ENCODE data around the gene HMCN1.
A peak's percentile ranks its signal among the peaks of the same experiment; 100 is the strongest.

Gene HMCN1

DNA sequence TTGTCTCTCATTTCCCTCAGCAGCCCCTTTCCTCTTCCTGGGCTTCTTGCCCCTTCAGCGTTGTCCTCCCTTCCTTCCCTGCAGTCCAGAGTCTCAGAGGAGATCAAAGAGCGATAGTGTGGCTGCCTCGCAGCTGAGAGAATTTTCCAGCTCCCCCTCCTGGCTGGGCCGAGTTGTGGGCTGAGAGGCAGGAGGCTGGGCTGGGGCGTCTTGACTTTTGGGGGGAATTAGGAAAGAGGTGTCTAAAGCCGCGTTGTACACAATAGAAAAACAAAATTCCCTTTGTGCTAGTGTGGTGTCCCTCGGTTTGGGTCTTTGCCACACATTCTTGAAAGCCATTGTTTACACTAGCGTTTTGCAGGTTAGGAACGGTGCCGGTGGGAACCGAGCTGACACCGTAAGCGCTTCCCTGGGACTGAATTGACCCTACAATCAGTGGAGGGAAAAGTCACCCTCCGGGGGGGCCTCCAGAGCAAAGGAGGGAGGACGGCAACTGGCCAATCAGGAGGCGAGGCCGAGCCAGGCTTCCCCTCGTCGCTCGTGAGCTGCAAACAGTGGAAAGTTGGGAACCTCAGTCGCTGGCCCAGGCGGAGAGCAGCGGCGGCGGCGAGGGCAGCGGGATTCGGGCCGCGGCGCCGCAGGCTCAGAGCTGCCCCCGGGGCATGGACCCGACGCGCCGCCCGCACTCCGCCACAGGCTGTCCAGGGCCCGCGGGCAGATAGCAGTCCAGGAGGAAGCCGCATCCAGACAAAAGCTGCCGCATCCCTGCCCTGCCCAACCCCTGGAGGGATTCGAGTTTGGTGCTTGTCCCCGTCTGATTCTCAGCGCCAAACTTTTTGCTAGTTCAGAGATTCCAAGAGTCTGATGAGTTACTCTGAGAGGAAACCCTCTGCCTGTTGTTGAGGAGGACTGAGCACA, at the start of gene HMCN1:
HMCN1 (plus strand) TSS at position 574 of the 918 bp plus-strand sequence. CDS start 389 bp downstream, outside the sequence.
- peaks cover 4% of the 10 kb centered on the region for H3K4me1 ChIP-seq (ENCODE audit: control insufficient read depth, insufficient read depth, low read length)
- H3K36me3 ChIP-seq (ENCODE audit: control insufficient read depth, insufficient read depth, low read length): no peaks in the 10 kb centered on the region
- no peaks in the 10 kb centered on the region for H3K9me3 ChIP-seq (ENCODE audit: control insufficient read depth, insufficient read depth, low read length)
- no peak within 1 kb of the TSS for H3K27ac ChIP-seq (ENCODE audit: low read length)
- H3K4me3 ChIP-seq (ENCODE audit: low read length): peak within 1 kb of the TSS; percentile 64
- no CpG with 5 or more reads among the region's 47 CpGs for WGBS (ENCODE audit: insufficient coverage, insufficient read length)
- DNase-seq (ENCODE audit: low read depth, low spot score): peak; percentile 66
- H3K27me3 ChIP-seq (ENCODE audit: control insufficient read depth, insufficient read depth, low read length): no peaks in the 10 kb centered on the region

DNA sequence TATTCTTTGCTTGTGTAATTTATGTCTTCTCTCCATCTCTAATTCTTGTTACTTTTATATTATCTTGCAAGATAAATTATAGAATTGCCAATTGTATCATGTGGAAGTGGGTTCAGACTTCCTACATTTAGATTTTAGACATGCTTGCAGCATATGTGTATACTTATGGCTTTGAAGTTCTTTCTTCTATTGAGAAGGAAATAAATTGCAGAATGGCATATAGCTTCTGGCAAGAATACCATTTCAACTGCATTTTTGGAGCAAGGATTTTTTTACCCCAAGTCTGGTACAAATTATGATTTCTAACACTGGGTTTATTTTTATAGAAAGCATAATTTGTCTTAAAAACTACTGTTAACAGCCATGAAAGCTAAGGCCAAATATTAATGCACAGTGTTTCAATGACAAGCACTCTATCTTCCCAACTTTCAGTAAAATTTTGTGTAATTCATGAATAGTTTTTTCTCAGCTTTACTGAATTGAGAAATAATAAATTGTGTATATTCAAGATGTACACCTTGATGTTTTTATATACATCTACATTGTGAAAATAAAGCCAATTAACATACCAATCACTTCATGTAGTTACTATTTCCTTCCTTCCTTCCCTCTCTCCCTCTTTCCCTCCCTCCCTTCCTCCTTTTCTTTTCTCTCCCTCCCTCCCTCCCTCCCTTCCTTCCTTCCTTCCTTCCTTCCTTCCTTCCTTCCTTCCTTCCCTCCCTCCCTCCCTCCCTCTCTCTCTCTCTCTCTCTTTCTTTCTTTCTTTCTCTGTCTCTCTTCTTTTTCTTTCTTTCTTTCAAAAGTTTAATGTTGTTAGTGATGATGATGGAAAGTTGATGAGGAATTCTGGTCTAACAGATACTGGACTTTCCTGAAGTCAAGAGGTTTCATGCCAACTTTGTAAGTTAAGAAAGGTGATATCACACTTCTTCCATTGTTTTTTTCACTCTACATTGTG, 47.1 kb upstream of the HMCN1 start:
- DNase-seq (ENCODE audit: low read depth, low spot score): no peak
- Histone ChIP-seq H3K27me3 (ENCODE audit: control insufficient read depth, insufficient read depth, low read length) (no peaks in the 10 kb centered on the region), H3K36me3 (ENCODE audit: control insufficient read depth, insufficient read depth, low read length) (no peaks in the 10 kb centered on the region), H3K27ac (ENCODE audit: low read length) (no peak overlapping the region), H3K9me3 (ENCODE audit: control insufficient read depth, insufficient read depth, low read length) (no peaks in the 10 kb centered on the region), H3K4me3 (ENCODE audit: low read length) (no peak overlapping the region), H3K4me1 (ENCODE audit: control insufficient read depth, insufficient read depth, low read length) (no peaks in the 10 kb centered on the region)

DNA sequence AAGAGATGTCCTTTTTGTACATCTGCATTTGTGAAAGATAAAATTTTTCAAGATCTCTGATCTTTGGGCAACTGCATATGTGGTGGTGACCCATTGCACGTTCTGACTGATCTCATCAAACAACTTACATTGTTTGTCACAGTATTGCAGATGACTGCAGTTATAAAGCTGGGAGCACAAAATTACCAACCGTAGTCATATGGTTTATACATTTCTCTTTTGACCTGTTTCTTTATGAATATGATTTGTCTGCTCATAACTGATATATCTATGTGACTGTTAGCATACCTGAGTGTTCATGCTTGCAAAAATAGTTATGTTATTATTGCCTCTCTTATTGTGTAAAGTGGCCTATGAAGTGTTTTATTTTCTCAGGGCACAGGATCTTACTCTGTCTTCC, 43.7 kb upstream of the HMCN1 start:
- Histone ChIP-seq H3K27ac (ENCODE audit: low read length) (no peak overlapping the region), H3K36me3 (ENCODE audit: control insufficient read depth, insufficient read depth, low read length) (no peaks in the 10 kb centered on the region), H3K9me3 (ENCODE audit: control insufficient read depth, insufficient read depth, low read length) (no peaks in the 10 kb centered on the region), H3K4me1 (ENCODE audit: control insufficient read depth, insufficient read depth, low read length) (no peaks in the 10 kb centered on the region), H3K4me3 (ENCODE audit: low read length) (no peak overlapping the region), H3K27me3 (ENCODE audit: control insufficient read depth, insufficient read depth, low read length) (no peaks in the 10 kb centered on the region)
- no peak for DNase-seq (ENCODE audit: low read depth, low spot score)
- WGBS (ENCODE audit: insufficient coverage, insufficient read length): no CpG with 5 or more reads among the region's 2 CpGs

DNA sequence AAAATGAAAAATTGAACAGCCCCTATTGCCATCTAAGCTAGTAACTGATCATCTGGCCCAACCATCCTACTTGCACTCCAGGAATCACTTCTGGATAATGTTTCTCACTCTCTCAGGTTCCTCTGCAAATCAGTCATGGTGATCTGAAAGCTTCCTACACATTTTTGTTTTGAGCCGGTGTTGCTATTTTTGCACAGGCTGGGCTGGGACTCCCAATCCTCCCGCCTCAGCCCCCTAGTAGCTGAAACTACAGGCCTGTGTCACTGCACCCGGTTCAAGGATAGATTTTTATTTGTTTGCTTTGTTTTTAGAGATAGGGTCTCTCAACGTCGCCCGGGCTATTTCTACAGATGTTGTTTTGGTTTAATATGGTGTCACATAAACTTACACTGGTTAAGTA, 40.5 kb upstream of the HMCN1 start:
- H3K27me3 ChIP-seq (ENCODE audit: control insufficient read depth, insufficient read depth, low read length): no peaks in the 10 kb centered on the region
- no peaks in the 10 kb centered on the region for H3K4me1 ChIP-seq (ENCODE audit: control insufficient read depth, insufficient read depth, low read length)
- no peaks in the 10 kb centered on the region for H3K36me3 ChIP-seq (ENCODE audit: control insufficient read depth, insufficient read depth, low read length)
- no peak for DNase-seq (ENCODE audit: low read depth, low spot score)
- H3K4me3 ChIP-seq (ENCODE audit: low read length): no peak overlapping the region
- no peaks in the 10 kb centered on the region for H3K9me3 ChIP-seq (ENCODE audit: control insufficient read depth, insufficient read depth, low read length)
- H3K27ac ChIP-seq (ENCODE audit: low read length): no peak overlapping the region
- no CpG with 5 or more reads among the region's 6 CpGs for WGBS (ENCODE audit: insufficient coverage, insufficient read length)

DNA sequence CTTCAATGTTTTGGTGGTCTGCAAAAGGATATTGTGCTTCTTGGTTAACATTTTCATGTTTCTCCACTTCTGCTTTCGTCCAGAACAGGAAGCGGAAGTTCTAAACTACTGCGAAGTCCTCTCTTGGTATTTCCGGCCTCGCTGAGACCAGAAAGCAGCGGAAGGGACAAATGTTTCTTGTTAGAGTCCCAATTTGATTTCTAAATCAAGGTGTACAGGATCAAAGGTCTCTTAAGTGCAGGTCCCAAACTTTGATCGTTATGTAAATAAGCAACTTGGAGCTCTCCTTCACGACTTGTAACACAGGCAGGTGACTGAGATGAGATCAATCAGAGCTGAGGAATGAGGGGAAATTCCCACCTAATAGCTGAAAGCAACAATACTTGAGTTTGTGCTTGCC, 40.1 kb upstream of the HMCN1 start:
- Histone ChIP-seq H3K4me3 (ENCODE audit: low read length) (no peak overlapping the region), H3K36me3 (ENCODE audit: control insufficient read depth, insufficient read depth, low read length) (no peaks in the 10 kb centered on the region), H3K27ac (ENCODE audit: low read length) (no peak overlapping the region), H3K4me1 (ENCODE audit: control insufficient read depth, insufficient read depth, low read length) (no peaks in the 10 kb centered on the region), H3K9me3 (ENCODE audit: control insufficient read depth, insufficient read depth, low read length) (no peaks in the 10 kb centered on the region), H3K27me3 (ENCODE audit: control insufficient read depth, insufficient read depth, low read length) (no peaks in the 10 kb centered on the region)
- WGBS (ENCODE audit: insufficient coverage, insufficient read length): no CpG with 5 or more reads among the region's 8 CpGs
- no peak for DNase-seq (ENCODE audit: low read depth, low spot score)

DNA sequence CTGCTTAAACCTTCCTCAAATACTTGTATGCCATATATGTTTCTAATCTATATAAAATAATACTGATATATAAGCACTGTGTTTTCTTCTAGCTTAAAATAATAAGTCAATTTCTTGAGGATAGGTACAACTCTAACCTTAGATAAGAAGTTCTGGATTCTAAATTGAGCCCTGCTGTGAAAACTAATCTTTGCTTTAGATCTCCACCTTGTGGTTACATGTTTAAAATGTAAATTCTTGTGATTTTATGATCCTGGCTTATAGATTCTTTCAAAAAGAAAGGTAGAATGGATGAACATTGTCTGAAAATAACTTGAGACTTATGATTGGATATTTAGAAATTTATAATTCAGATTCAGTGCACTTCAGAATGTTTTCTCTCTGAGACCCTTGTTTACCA, 38.9 kb upstream of the HMCN1 start:
- no peaks in the 10 kb centered on the region for H3K9me3 ChIP-seq (ENCODE audit: control insufficient read depth, insufficient read depth, low read length)
- H3K4me1 ChIP-seq (ENCODE audit: control insufficient read depth, insufficient read depth, low read length): peaks cover 3% of the 10 kb centered on the region
- H3K36me3 ChIP-seq (ENCODE audit: control insufficient read depth, insufficient read depth, low read length): no peaks in the 10 kb centered on the region
- no peak overlapping the region for H3K4me3 ChIP-seq (ENCODE audit: low read length)
- peaks cover under 1% of the 10 kb centered on the region; the same call in 1 of the 2 replicates for H3K27me3 ChIP-seq (ENCODE audit: control insufficient read depth, insufficient read depth, low read length)
- no peak overlapping the region for H3K27ac ChIP-seq (ENCODE audit: low read length)
- DNase-seq (ENCODE audit: low read depth, low spot score): no peak

DNA sequence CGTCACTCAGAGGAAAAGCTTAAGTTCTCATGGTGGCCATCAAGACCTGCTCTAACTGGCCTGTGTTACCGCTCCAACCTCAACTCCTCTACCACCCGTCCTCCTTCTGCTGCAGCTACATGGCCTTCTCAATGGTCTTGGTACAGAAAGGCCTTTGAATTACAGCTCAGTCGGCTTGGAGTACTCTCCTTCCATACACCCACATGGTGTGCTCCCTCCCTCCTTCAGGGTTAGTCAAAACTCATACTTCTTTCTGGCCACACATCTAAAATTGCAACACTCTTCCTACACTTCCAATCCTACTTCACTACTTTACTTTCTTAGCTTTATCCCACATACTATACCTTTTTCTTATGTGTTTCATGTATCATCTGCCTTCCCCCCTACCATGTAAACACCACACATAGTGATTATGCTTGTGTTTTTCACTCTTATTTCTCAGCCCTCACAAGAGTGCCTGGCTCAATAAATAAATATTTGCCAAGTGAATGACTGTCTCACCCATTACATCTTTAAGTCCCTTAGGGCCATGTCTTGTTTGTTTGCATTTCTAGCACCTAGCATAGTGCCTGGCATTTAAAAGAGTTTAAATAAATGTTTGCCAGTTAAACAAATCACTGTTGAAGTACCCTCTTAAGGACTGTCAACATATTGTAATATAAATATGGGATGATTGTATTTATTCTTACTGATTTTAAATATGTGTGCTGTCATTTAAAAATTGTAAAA, 37.6 kb upstream of the HMCN1 start:
- Histone ChIP-seq H3K27ac (ENCODE audit: low read length) (no peak overlapping the region), H3K4me1 (ENCODE audit: control insufficient read depth, insufficient read depth, low read length) (peaks cover 4% of the 10 kb centered on the region), H3K27me3 (ENCODE audit: control insufficient read depth, insufficient read depth, low read length) (peaks cover 5% of the 10 kb centered on the region; the same call in 1 of the 2 replicates), H3K9me3 (ENCODE audit: control insufficient read depth, insufficient read depth, low read length) (no peaks in the 10 kb centered on the region; the same call in 1 of the 2 replicates), H3K4me3 (ENCODE audit: low read length) (no peak overlapping the region), H3K36me3 (ENCODE audit: control insufficient read depth, insufficient read depth, low read length) (no peaks in the 10 kb centered on the region)
- no CpG with 5 or more reads among the region's 4 CpGs for WGBS (ENCODE audit: insufficient coverage, insufficient read length)
- DNase-seq (ENCODE audit: low read depth, low spot score): no peak

DNA sequence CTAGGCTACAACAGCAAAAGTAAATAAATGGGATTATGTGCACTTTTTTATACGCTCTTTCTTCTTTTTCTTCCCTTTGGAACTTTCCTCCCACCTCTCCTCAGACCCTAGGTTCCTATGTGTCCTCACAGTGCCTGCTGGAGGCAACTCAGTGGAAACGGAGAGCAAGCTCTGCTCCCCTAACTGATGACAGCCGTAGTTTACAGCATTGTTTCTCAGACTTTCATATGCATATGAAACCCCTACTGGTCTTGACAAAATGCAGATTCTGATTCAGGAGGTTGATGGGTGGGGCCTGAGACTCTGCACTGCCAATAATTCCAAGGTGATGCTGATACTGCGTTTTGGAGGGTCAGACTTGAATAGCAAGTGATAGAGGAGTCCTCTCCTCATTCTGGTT, 34.3 kb upstream of the HMCN1 start:
- H3K4me3 ChIP-seq (ENCODE audit: low read length): no peak overlapping the region
- no peak overlapping the region for H3K27ac ChIP-seq (ENCODE audit: low read length)
- H3K36me3 ChIP-seq (ENCODE audit: control insufficient read depth, insufficient read depth, low read length): no peaks in the 10 kb centered on the region
- WGBS (ENCODE audit: insufficient coverage, insufficient read length): no CpG with 5 or more reads among the region's 4 CpGs
- peaks cover 4% of the 10 kb centered on the region for H3K4me1 ChIP-seq (ENCODE audit: control insufficient read depth, insufficient read depth, low read length)
- peak; percentile 16 for DNase-seq (ENCODE audit: low read depth, low spot score)
- H3K27me3 ChIP-seq (ENCODE audit: control insufficient read depth, insufficient read depth, low read length): peaks cover 7% of the 10 kb centered on the region; the same call in 1 of the 2 replicates
- H3K9me3 ChIP-seq (ENCODE audit: control insufficient read depth, insufficient read depth, low read length): no peaks in the 10 kb centered on the region; the same call in 1 of the 2 replicates

DNA sequence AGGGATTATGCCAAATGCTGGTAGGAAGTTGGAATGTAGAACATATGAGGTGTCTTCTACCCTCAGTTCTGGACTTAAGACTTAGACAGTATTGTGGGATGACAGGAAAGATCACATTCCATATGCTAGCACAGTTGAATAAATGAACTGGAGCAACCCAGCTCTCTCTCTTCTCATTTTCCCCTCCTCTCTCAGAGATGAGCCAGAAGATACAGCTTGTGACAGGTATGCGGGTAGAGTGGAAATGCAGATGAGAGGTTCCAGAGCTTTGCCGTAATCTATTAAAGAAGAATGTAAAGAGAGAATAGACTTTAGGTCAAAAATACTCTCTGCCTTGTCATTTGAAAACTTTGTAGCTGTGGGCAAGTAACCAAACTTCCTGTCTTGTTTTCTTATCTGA, 32.5 kb upstream of the HMCN1 start:
- Histone ChIP-seq H3K9me3 (ENCODE audit: control insufficient read depth, insufficient read depth, low read length) (no peaks in the 10 kb centered on the region; the same call in 1 of the 2 replicates), H3K4me3 (ENCODE audit: low read length) (no peak overlapping the region), H3K27ac (ENCODE audit: low read length) (no peak overlapping the region), H3K36me3 (ENCODE audit: control insufficient read depth, insufficient read depth, low read length) (no peaks in the 10 kb centered on the region), H3K27me3 (ENCODE audit: control insufficient read depth, insufficient read depth, low read length) (peaks cover 7% of the 10 kb centered on the region; the same call in 1 of the 2 replicates), H3K4me1 (ENCODE audit: control insufficient read depth, insufficient read depth, low read length) (peaks cover 4% of the 10 kb centered on the region)
- DNase-seq (ENCODE audit: low read depth, low spot score): no peak
- WGBS (ENCODE audit: insufficient coverage, insufficient read length): no CpG with 5 or more reads among the region's 2 CpGs

DNA sequence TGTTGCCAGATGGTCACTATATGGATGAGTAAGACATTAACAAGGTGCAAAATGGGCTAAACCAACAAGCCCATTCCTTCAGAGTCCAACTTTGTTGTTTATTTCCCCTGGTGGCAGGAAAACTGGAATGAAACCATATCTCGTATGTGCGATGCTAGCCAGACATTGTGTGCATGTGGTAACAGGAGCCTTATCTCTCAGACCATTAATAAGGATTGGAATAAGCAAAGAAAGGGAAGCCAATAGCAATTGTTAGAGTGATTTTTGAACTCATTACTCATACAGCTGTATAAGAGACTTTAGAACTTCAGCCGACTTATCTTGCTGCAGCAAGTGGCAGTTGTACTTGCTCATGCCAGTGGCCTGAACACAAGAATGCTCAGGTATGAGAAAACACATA, 30.0 kb upstream of the HMCN1 start:
- no peaks in the 10 kb centered on the region for H3K36me3 ChIP-seq (ENCODE audit: control insufficient read depth, insufficient read depth, low read length)
- H3K9me3 ChIP-seq (ENCODE audit: control insufficient read depth, insufficient read depth, low read length): no peaks in the 10 kb centered on the region; the same call in 1 of the 2 replicates
- H3K4me1 ChIP-seq (ENCODE audit: control insufficient read depth, insufficient read depth, low read length): peaks cover 4% of the 10 kb centered on the region
- peaks cover 7% of the 10 kb centered on the region; the same call in 1 of the 2 replicates for H3K27me3 ChIP-seq (ENCODE audit: control insufficient read depth, insufficient read depth, low read length)
- WGBS (ENCODE audit: insufficient coverage, insufficient read length): no CpG with 5 or more reads among the region's 3 CpGs
- DNase-seq (ENCODE audit: low read depth, low spot score): no peak
- no peak overlapping the region for H3K27ac ChIP-seq (ENCODE audit: low read length)
- no peak overlapping the region for H3K4me3 ChIP-seq (ENCODE audit: low read length)

Measured in iPS DF 6.9 (cell line).